ENCODE data around the gene PAIP1. TPM values are rescaled to one million over a fixed set of nuclear protein-coding genes. Genes with fewer than 3 reads are reported as not detected.

The PAIP1 gene
- total RNA-seq, 1 experiment from 2014 or later, result 118 TPM

GRCh38 chr5:43589310-43589709 is 32.4 kb upstream of the PAIP1 start:
- H3K36me3 ChIP-seq (ENCODE audit: insufficient read depth, low read length, poor library complexity, severe bottlenecking), result no peaks in the 10 kb centered on the region
- no peak for DNase-seq (ENCODE audit: low spot score)
- CTCF ChIA-PET, result no interaction called here
- H3K4me1 ChIP-seq (ENCODE audit: insufficient read depth, low read length, poor library complexity, severe bottlenecking), result peaks cover 3% of the 10 kb centered on the region
- no peaks in the 10 kb centered on the region for H3K9me3 ChIP-seq (ENCODE audit: low read depth, low read length, poor library complexity, severe bottlenecking)
- TF ChIP-seq EZH2 (IDR thresholded peaks at IDR 0.05; ENCODE audit: borderline replicate concordance, low read depth, low read length, poor library complexity, severe bottlenecking) (no peak), CTCF (conservative IDR thresholded peaks at IDR 0.05; ENCODE audit: low read depth, low read length) (no peak)
- BruUV-seq (replicated peaks), result no TSS peak
- no peaks in the 10 kb centered on the region for H3K27me3 ChIP-seq (replicated peaks; ENCODE audit: insufficient read depth, low read depth, low read length, poor library complexity)
- no peak overlapping the region for H3K4me3 ChIP-seq (ENCODE audit: low read depth, low read length, poor library complexity, severe bottlenecking)
- POLR2A ChIA-PET (ENCODE audit: low non-redundant PET), result no interaction called here
- intact Hi-C loops (cut with micrococcal nuclease; ENCODE audit: unreplicated experiment), result no loop called here
- no peak overlapping the region for H3K27ac ChIP-seq (ENCODE audit: low read depth, low read length, poor library complexity, severe bottlenecking)

- ChIA-PET POLR2A (ENCODE audit: low non-redundant PET) (no interaction called here), CTCF (no interaction called here)
- H3K9me3 ChIP-seq (ENCODE audit: low read depth, low read length, poor library complexity, severe bottlenecking), result no peaks in the 10 kb centered on the region
- H3K27ac ChIP-seq (ENCODE audit: low read depth, low read length, poor library complexity, severe bottlenecking), result no peak overlapping the region
- H3K36me3 ChIP-seq (ENCODE audit: insufficient read depth, low read length, poor library complexity, severe bottlenecking), result no peaks in the 10 kb centered on the region
- no peak for DNase-seq (ENCODE audit: low spot score)
- BruUV-seq (replicated peaks), result no TSS peak
- H3K27me3 ChIP-seq (replicated peaks; ENCODE audit: insufficient read depth, low read depth, low read length, poor library complexity), result no peaks in the 10 kb centered on the region
- TF ChIP-seq EZH2 (IDR thresholded peaks at IDR 0.05; ENCODE audit: borderline replicate concordance, low read depth, low read length, poor library complexity, severe bottlenecking) (no peak), CTCF (conservative IDR thresholded peaks at IDR 0.05; ENCODE audit: low read depth, low read length) (no peak)
- intact Hi-C loops (cut with micrococcal nuclease; ENCODE audit: unreplicated experiment), result no loop called here
- H3K4me3 ChIP-seq (ENCODE audit: low read depth, low read length, poor library complexity, severe bottlenecking), result no peak overlapping the region
- H3K4me1 ChIP-seq (ENCODE audit: insufficient read depth, low read length, poor library complexity, severe bottlenecking), result peaks cover 3% of the 10 kb centered on the region
Observed at GRCh38 chr5:43588842-43589241, 32.0 kb upstream of the PAIP1 start.

- intact Hi-C loops (cut with micrococcal nuclease; ENCODE audit: unreplicated experiment), result no loop called here
- no peak for DNase-seq (ENCODE audit: low spot score)
- no peaks in the 10 kb centered on the region for H3K36me3 ChIP-seq (ENCODE audit: insufficient read depth, low read length, poor library complexity, severe bottlenecking)
- no peak overlapping the region for H3K4me3 ChIP-seq (ENCODE audit: low read depth, low read length, poor library complexity, severe bottlenecking)
- CTCF ChIA-PET, result no interaction called here
- no peak overlapping the region for H3K27ac ChIP-seq (ENCODE audit: low read depth, low read length, poor library complexity, severe bottlenecking)
- no peaks in the 10 kb centered on the region for H3K9me3 ChIP-seq (ENCODE audit: low read depth, low read length, poor library complexity, severe bottlenecking)
- H3K27me3 ChIP-seq (replicated peaks; ENCODE audit: insufficient read depth, low read depth, low read length, poor library complexity), result no peaks in the 10 kb centered on the region
- BruUV-seq (replicated peaks), result no TSS peak
- POLR2A ChIA-PET (ENCODE audit: low non-redundant PET), result no interaction called here
- TF ChIP-seq CTCF (conservative IDR thresholded peaks at IDR 0.05; ENCODE audit: low read depth, low read length) (no peak), EZH2 (IDR thresholded peaks at IDR 0.05; ENCODE audit: borderline replicate concordance, low read depth, low read length, poor library complexity, severe bottlenecking) (no peak)
- H3K4me1 ChIP-seq (ENCODE audit: insufficient read depth, low read length, poor library complexity, severe bottlenecking), result no peaks in the 10 kb centered on the region
Observed at GRCh38 chr5:43584166-43584699, 27.4 kb upstream of the PAIP1 start.
